Measurements from ENCODE around the gene SLC30A5.
"Not testable (repeated sequence)": the region's sequence is repeated elsewhere in the genome, so short reads cannot be mapped to it uniquely, and the experiment has no call there.

Gene SLC30A5

DNA sequence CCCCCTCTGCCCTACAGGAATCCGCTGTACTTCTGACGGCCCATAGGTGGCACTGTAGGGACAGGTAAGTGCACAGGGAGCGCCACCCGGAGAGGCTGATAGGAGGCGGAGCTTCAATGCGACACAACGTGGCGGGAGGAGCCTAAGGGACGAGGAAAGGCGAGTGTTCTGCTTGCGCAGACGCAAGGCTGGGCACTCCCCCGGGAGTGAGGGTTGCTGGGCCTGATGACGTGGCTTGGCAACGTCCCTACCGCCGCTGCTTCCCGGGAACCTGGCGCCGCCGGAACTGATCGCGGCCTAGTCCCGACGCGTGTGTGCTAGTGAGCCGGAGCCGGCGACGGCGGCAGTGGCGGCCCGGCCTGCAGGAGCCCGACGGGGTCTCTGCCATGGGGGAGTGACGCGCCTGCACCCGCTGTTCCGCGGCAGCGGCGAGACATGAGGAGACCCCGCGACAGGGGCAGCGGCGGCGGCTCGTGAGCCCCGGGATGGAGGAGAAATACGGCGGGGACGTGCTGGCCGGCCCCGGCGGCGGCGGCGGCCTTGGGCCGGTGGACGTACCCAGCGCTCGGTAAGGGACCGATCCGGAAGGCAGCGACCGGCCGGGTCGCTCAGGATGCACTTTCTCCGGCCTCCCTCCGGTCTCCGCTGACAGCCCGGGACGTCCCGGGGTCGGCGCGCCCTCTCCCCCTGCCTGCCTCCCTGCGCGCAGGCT lies at the start of gene SLC30A5:
TSS of gene SLC30A5 (plus strand) at position 244 of the 712 bp plus-strand sequence. CDS start at position 486, 242 bp downstream.
- TF ChIP-seq, protein P1, sequence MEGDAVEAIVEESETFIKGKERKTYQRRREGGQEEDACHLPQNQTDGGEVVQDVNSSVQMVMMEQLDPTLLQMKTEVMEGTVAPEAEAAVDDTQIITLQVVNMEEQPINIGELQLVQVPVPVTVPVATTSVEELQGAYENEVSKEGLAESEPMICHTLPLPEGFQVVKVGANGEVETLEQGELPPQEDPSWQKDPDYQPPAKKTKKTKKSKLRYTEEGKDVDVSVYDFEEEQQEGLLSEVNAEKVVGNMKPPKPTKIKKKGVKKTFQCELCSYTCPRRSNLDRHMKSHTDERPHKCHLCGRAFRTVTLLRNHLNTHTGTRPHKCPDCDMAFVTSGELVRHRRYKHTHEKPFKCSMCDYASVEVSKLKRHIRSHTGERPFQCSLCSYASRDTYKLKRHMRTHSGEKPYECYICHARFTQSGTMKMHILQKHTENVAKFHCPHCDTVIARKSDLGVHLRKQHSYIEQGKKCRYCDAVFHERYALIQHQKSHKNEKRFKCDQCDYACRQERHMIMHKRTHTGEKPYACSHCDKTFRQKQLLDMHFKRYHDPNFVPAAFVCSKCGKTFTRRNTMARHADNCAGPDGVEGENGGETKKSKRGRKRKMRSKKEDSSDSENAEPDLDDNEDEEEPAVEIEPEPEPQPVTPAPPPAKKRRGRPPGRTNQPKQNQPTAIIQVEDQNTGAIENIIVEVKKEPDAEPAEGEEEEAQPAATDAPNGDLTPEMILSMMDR (IDR thresholded peaks at IDR 0.05; ENCODE audit: borderline replicate concordance, insufficient read depth, low read depth, low read length) = peak; percentile 82
- H3K4me3 ChIP-seq (ENCODE audit: low read depth, low read length) = peak within 1 kb of the TSS; percentile 75

DNA sequence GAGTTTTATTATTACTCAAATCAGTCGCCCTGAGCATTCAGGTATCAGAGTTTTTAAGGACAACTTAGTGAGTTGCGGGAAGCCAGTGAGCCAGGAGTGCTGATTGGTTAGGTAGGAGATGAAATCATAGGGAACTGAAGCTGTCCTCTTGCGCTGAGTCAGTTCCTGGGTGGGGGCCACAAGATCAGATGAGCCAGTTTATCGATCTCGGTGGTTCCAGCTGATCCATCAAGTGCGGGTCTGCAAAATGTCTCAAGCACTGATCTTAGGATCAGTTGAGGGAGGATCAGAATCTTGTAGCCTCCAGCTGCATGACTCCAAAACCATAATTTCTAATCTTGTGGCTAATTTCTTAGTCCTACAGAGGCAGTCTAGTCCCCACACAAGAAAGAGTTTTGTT lies 48.6 kb upstream of the SLC30A5 start:
- H3K4me3 ChIP-seq (ENCODE audit: low read depth, low read length) = not testable (repeated sequence)

DNA sequence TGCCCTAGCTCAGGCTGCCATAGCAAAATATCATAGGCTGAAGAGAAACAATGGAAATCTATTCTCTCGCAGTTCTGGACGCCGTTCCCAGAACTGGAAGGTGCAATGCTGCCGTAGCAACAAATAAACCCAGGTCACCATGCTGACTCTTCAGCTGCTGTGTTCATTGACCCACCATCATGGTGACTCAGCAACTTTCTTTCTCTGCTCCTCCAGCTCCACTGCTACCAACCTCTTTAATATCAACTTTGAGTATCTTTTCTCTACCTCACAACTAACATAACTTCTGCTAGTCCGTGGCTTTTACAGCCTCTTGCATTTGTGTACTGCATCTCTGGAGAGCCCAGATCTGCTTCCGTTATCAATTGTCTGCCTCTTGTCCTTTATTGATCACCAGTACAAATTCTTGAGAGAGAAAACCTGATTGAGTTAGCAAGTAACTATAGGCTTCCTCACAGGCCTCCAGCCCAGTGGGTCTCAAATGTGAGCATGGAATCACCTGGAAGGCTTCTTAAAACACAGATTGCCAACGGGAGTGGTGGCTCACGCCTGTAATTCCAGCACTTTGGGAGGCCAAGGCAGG lies 47.3 kb upstream of the SLC30A5 start:
- H3K4me3 ChIP-seq (ENCODE audit: low read depth, low read length) = no peak overlapping the region
- TF ChIP-seq, protein P1 (IDR thresholded peaks at IDR 0.05; ENCODE audit: borderline replicate concordance, insufficient read depth, low read depth, low read length) = no peak

DNA sequence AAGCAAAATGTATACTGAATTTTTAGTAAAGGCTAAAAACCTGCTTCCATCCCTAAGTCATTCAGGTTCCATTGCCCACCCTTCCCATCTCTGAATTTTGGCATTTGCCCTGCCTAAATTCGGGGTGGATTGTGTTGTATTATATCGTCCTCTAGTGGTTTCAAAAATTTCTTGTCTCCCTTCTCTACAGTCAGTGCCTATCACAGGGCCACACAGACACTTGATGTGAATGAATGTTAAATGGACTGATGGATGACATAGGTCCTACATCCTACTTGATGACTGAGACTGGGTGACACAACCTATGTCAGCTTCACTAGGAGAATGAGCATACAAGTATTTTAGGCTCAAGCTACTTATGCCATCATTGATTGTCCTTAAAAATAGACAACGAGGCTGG lies 45.6 kb upstream of the SLC30A5 start:
- no peak overlapping the region for H3K4me3 ChIP-seq (ENCODE audit: low read depth, low read length)
- TF ChIP-seq, protein P1 (IDR thresholded peaks at IDR 0.05; ENCODE audit: borderline replicate concordance, insufficient read depth, low read depth, low read length) = peak; percentile 50

DNA sequence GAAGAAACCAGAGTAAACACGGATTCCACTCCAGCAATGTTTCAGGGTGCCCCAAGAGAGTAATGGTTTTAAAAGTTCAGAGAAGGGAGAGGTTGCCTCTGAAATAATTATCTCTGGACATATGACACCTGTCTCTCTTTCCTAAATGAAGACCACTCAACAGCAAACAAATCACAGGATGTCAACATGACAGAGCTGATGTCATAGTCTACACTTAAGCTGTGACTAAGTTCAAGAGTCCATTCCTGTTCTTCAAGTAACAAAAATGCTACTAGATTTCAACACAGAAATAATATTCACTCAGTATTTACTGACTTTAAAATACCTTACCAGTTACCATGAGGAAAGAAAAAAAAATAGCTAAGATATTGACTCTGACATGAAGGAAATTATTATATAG lies 44.7 kb upstream of the SLC30A5 start:
- TF ChIP-seq, protein P1 (IDR thresholded peaks at IDR 0.05; ENCODE audit: borderline replicate concordance, insufficient read depth, low read depth, low read length) = no peak
- H3K4me3 ChIP-seq (ENCODE audit: low read depth, low read length) = no peak overlapping the region

DNA sequence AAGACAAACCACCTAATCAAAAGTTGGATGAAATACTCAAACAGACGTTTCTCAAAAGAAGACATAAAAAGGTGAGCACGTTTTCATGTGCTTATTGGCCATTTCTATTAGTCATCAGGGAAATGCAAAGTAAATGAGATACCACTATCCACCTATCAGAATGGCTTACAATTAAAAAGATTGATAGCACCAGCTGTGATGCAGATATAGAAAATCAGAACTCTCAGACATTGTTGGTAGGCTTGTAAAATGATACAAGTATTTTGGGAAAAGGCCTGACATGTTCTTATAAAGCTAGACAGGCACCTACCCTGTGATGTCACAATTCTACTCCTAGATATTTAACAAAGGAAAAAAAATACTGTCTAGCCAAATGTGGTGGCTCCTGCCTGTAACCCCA lies 44.0 kb upstream of the SLC30A5 start:
- TF ChIP-seq, protein P1 (IDR thresholded peaks at IDR 0.05; ENCODE audit: borderline replicate concordance, insufficient read depth, low read depth, low read length) = no peak
- no peak overlapping the region for H3K4me3 ChIP-seq (ENCODE audit: low read depth, low read length)

DNA sequence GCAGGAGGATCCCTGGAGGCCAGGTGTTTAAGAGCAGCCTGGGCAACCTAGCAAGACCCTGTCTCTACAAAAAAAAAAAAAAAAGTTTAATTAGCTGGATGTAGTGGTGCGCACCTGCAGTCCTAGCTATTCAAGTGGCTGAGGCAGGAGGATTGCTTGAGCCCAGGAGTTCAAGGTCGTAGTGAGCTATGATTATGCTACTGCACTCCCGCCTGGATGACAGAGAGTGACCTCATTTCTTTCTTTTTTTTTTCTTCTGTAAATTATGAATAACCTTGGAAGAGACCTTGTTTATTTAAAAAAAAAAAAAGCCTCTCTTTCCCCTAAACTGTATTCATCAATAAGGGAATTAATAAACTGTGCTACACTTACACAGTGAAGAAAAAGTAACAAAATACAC lies 43.6 kb upstream of the SLC30A5 start:
- TF ChIP-seq, protein P1 (IDR thresholded peaks at IDR 0.05; ENCODE audit: borderline replicate concordance, insufficient read depth, low read depth, low read length) = no peak
- no peak overlapping the region for H3K4me3 ChIP-seq (ENCODE audit: low read depth, low read length)

Data from GM12875 (cell line).